Activated CD4-positive, alpha-beta T cell treated with anti-CD3 and anti-CD28 coated beads for 36 hours (primary cell): ENCODE data around the gene PRM1. TPM values are rescaled to one million over a fixed set of nuclear protein-coding genes. Genes with fewer than 3 reads are reported as not detected.
"Not testable (repeated sequence)": the region's sequence is repeated elsewhere in the genome, so short reads cannot be mapped to it uniquely, and the experiment has no call there.

Experiments
- ATAC-seq: fragments of 200-7000 bp; cut with Tn5 transposase; one replicate; pipeline ENCODE4 v1.10.0; 2021; ENCODE audit warnings: mild to moderate bottlenecking, moderate library complexity
- CTCF ChIA-PET: fragments of 350-600 bp; sonication (Branson Sonifier 250); formaldehyde crosslinking; loops from one replicate; lab custom pipeline; 2021; ENCODE audit warnings: antibody characterized with exemption; lab: Charles Lee
- POLR2A ChIA-PET: fragments of 350-600 bp; sonication (Branson Sonifier 250); formaldehyde crosslinking; loops from one replicate; lab custom pipeline; 2021; ENCODE audit warnings: antibody characterized with exemption, inconsistent platforms; lab: Charles Lee
- DNase-seq: peaks from one replicate; pipeline ENCODE4 v3.0.0-alpha.2; 2020
- H3K27ac Mint-ChIP-seq: one replicate; pipeline ENCODE4 v1.8.0; 2021; ENCODE audit warnings: mixed read lengths
- H3K27me3 Mint-ChIP-seq: one replicate; pipeline ENCODE4 v1.8.0; 2021; ENCODE audit warnings: mixed read lengths
- H3K36me3 Mint-ChIP-seq: one replicate; pipeline ENCODE4 v1.8.0; 2021; ENCODE audit warnings: low read depth, mixed read lengths
- H3K4me1 Mint-ChIP-seq: one replicate; pipeline ENCODE4 v1.8.0; 2021; ENCODE audit warnings: mixed read lengths
- H3K4me3 Mint-ChIP-seq: one replicate; pipeline ENCODE4 v1.8.0; 2021; ENCODE audit warnings: mild to moderate bottlenecking, moderate library complexity, mixed read lengths
- H3K9me3 Mint-ChIP-seq: one replicate; pipeline ENCODE4 v1.8.0; 2021; ENCODE audit warnings: low read depth, mixed read lengths
- intact Hi-C, 2 experiments: fragments of 100-400 bp; cut with DNase I in 1 of 2; cut with micrococcal nuclease in 1 of 2; formaldehyde crosslinking; loops; one replicate each; pipeline versions ENCODE4 v1.14.2 to v1.15.1; 2022 to 2024; cut with DNase I, micrococcal nuclease
- total RNA-seq, 2 experiments: library from RNA; stranded (reverse); gene quantifications; one replicate each; pipeline ENCODE4 v1.2.3, GENCODE V29; 2021

PRM1 gene
- total RNA-seq, 2 experiments from 2014 or later = not detected

DNA sequence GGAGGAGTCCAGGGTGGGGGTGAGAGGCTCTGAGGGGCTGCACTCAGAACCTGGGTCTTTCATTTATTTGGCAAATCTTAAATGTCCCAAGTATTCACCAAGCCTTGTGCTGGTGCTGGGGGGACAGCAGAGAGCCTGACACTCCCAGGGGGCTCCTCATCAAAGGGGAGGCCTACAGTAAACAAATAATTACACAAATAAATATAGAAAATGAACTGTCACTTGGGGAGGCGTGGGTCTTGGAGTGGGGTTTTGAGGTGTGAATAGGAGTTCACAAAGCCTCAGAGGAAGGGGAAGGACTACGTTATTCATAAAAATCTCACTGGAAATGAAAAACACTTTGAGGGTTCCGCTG is 15.2 kb upstream of the PRM1 start:
- Mint-ChIP-seq H3K9me3 (no peaks in the 10 kb centered on the region), H3K4me3 (no peak overlapping the region), H3K27ac (peak overlapping the region; percentile 78), H3K36me3 (no peaks in the 10 kb centered on the region), H3K4me1 (peaks cover 28% of the 10 kb centered on the region), H3K27me3 (no peaks in the 10 kb centered on the region)
- ChIA-PET CTCF (interaction anchor here (0.6 to 1.8 kb wide), 2 partner anchors 111 to 330 kb away, joined by 4 to 6 read pairs; no protein-coding TSS in a partner anchor), POLR2A (interaction anchor here (0.6 kb wide), 1 partner anchor 33 kb away, joined by 3 read pairs; no protein-coding TSS in a partner anchor)
- intact Hi-C loops = loop anchor here (2.0 to 5.0 kb wide), 3 partner anchors 32 to 56 kb away; partner anchors contain the start of gene SOCS1 (in 1 of the 2)
- DNase-seq (no peak), ATAC-seq (no peak)

- Mint-ChIP-seq H3K27me3 (no peaks in the 10 kb centered on the region), H3K4me3 (no peak overlapping the region), H3K9me3 (no peaks in the 10 kb centered on the region), H3K27ac (no peak overlapping the region), H3K4me1 (peaks cover 28% of the 10 kb centered on the region), H3K36me3 (no peaks in the 10 kb centered on the region)
- DNase-seq = no peak
- CTCF ChIA-PET = no interaction called here
- ATAC-seq = no peak
- POLR2A ChIA-PET = no interaction called here
- intact Hi-C loops = loop anchor here (2.0 to 5.0 kb wide), 3 partner anchors 31 to 57 kb away; partner anchors contain the start of gene SOCS1 (in 1 of the 2)
Measured at GRCh38 chr16:11295672-11296071, 14.5 kb upstream of the PRM1 start.

GRCh38 chr16:11292076-11292748 is 11.1 kb upstream of the PRM1 start:
- H3K4me3 Mint-ChIP-seq = no peak overlapping the region
- intact Hi-C loops = no loop called here
- CTCF ChIA-PET = interaction anchor here (0.7 to 1.1 kb wide), 2 partner anchors 35 to 36 kb away, joined by 3 read pairs; partner anchors contain the start of gene SOCS1
- peaks cover 12% of the 10 kb centered on the region for H3K4me1 Mint-ChIP-seq
- no peak overlapping the region for H3K27ac Mint-ChIP-seq
- DNase-seq (no peak), ATAC-seq (no peak)
- no peaks in the 10 kb centered on the region for H3K9me3 Mint-ChIP-seq
- H3K27me3 Mint-ChIP-seq = peaks cover 2% of the 10 kb centered on the region
- POLR2A ChIA-PET = interaction anchor here (0.6 kb wide), 1 partner anchor 28 kb away, joined by 3 read pairs; no protein-coding TSS in a partner anchor
- H3K36me3 Mint-ChIP-seq = no peaks in the 10 kb centered on the region

DNA sequence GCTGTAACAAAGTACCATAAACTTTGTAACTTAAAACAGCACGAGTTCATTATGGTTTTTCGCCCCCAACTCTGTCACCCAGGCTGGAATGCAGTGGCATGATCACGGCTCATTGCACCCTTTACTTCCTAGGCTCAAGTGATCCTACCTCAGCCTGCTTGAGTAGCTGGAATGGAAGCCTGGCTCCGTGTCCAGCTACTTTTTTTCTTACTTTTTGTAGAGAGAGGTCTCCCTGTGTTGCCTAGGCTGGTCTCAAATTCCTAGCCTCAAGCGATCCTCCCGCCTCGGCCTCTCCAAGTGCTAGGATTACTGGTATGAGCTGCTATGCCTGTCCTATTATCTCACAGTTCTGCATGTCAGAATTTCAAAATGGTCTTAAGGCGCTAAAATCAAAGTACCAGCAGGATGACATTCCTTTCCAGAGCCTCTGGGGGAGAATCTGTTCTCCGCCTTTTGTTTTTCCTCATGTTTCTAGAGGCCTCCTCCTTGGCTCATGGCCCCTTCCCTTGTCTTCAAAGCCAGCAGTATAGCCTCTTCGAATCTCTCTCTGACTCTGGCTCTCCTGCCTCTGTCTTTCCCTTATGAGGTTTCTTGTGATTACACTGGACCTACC is 10.1 kb upstream of the PRM1 start:
- Mint-ChIP-seq H3K9me3 (no peaks in the 10 kb centered on the region), H3K4me1 (peaks cover 11% of the 10 kb centered on the region), H3K36me3 (no peaks in the 10 kb centered on the region), H3K4me3 (no peak overlapping the region), H3K27ac (no peak overlapping the region), H3K27me3 (peaks cover 2% of the 10 kb centered on the region)
- POLR2A ChIA-PET = no interaction called here
- CTCF ChIA-PET = interaction anchor here (0.9 to 1.1 kb wide), 2 partner anchors 12 to 35 kb away, joined by 3 read pairs; partner anchors contain the start of gene SOCS1
- intact Hi-C loops = no loop called here
- DNase-seq (no peak), ATAC-seq (no peak)

DNA sequence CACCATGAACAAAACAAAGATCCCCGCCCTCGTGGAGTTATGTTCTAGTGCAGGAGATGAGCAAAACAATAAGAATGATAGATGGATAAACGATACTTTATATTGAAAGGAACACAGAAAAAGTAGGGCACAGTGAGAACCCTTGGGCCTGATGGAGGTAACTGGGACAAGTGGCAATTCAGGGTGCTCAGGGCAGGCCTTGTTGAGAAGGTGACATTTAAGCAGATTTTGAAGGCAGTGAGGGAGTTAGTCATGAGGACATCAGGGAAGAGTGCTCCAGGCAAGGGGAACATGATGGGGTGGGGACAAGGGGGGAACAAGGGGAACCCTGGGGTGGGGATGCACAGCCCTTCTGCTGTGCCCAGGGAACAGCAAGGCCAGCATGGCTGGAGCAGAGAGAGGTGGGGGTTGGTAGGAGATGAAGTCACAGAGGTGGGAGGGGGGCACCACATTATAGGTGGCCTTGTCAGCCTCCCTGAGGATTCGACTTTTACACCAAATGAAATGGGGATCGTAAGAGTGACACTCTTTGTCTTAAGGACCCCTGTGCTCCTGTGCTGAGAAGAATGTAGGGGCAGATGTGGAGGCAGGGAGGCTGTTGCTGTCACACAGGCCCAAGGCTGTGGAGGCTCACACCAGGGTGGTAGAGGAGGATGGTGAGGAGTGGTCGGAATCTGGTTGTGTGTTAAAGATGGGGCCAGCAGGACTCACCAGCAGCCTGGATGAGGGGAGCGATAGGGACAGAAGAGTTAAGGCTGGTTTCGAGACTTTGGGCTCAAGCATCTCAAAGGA is 9.2 kb upstream of the PRM1 start:
- no peak for ATAC-seq
- no peak overlapping the region for H3K27ac Mint-ChIP-seq
- intact Hi-C loops = no loop called here
- peaks cover 2% of the 10 kb centered on the region for H3K27me3 Mint-ChIP-seq
- H3K36me3 Mint-ChIP-seq = no peaks in the 10 kb centered on the region
- H3K9me3 Mint-ChIP-seq = no peaks in the 10 kb centered on the region
- ChIA-PET POLR2A (no interaction called here), CTCF (no interaction called here)
- H3K4me1 Mint-ChIP-seq = peaks cover 20% of the 10 kb centered on the region
- no peak for DNase-seq
- no peak overlapping the region for H3K4me3 Mint-ChIP-seq

GRCh38 chr16:11289696-11290095 is 8.6 kb upstream of the PRM1 start:
- H3K27ac Mint-ChIP-seq, ATAC-seq, H3K36me3 Mint-ChIP-seq, intact Hi-C loops, H3K27me3 Mint-ChIP-seq, POLR2A ChIA-PET, H3K9me3 Mint-ChIP-seq, DNase-seq, CTCF ChIA-PET, H3K4me3 Mint-ChIP-seq: not testable (repeated sequence)
- peaks cover 22% of the 10 kb centered on the region for H3K4me1 Mint-ChIP-seq

DNA sequence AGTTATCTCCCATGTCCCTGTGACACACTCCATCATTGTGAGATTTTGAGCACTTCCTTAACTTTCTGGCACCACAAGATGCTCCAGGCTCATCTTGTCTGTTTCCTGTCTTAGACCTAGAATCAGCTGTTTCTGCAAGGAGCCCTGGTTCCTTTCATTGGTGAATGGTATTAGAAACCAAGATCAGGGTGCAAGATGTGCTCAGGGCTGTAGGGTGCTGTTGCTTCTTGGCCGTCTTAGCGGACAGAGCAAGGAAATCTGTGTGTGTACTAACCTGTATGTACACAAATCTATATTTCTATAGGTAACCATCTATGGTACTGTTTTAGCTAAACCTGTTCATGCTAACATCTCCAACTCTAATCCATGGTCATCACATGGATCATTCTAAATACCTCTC is 8.1 kb upstream of the PRM1 start:
- Mint-ChIP-seq H3K4me3 (no peak overlapping the region), H3K4me1 (peaks cover 22% of the 10 kb centered on the region), H3K27ac (no peak overlapping the region), H3K9me3 (no peaks in the 10 kb centered on the region), H3K36me3 (no peaks in the 10 kb centered on the region), H3K27me3 (peaks cover 2% of the 10 kb centered on the region)
- ChIA-PET CTCF (no interaction called here), POLR2A (no interaction called here)
- intact Hi-C loops = no loop called here
- no peak for ATAC-seq
- DNase-seq = no peak

DNA sequence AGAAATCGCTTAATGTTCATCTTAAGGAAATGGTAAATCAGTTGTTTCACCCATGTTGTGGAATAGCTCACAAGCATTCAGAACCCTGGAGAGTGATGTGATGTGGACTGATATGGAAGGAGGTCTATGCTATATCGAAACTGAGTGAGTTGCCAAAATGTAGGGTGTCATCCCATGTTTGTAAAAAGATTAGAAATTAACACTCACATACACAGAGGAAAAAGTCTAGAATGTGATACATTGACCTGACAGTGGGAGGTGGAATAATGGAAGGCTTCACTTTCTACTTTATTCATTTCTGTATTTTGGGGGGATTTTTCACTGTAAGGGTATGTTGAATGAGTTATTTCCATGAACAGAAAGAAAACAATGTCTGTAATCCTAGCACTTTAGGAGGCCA is 4.7 kb upstream of the PRM1 start:
- Mint-ChIP-seq H3K9me3 (no peaks in the 10 kb centered on the region), H3K4me1 (peaks cover 22% of the 10 kb centered on the region), H3K36me3 (no peaks in the 10 kb centered on the region), H3K27me3 (peaks cover 2% of the 10 kb centered on the region), H3K4me3 (no peak overlapping the region), H3K27ac (peak overlapping the region; percentile 1)
- ChIA-PET CTCF (interaction anchor here (0.7 kb wide), 1 partner anchor 68 kb away, joined by 3 read pairs; no protein-coding TSS in a partner anchor), POLR2A (no interaction called here)
- DNase-seq = no peak
- peak; percentile 85 for ATAC-seq
- intact Hi-C loops = no loop called here

DNA sequence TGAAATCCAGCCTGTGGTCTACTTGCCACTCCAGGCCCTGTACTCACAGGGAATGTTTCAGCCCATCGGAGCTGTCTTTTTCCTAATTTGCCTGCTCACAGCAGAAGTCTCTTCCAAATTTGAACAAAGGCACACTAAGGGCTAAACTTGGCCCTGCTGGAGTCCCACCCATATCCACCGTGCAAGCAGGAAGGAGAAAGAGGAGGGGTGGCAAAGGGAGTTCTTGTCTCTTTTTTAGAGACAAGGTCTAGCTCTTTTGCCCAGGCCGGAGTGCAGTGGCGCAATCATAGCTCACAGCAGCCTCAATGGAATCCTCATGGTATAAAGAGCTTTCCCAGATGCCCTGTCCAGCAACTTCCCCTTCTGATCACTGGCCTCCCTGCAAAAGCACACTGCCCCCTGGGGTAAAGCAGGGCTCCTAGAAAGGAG is 2.7 kb upstream of the PRM1 start:
- Mint-ChIP-seq H3K4me3 (no peak overlapping the region), H3K4me1 (peaks cover 22% of the 10 kb centered on the region), H3K9me3 (no peaks in the 10 kb centered on the region), H3K27ac (no peak overlapping the region), H3K27me3 (no peaks in the 10 kb centered on the region), H3K36me3 (no peaks in the 10 kb centered on the region)
- ChIA-PET CTCF (interaction anchor here (0.8 to 1.8 kb wide), 3 partner anchors 88 to 320 kb away, joined by 3 to 6 read pairs (median 5); no protein-coding TSS in a partner anchor), POLR2A (no interaction called here)
- intact Hi-C loops = no loop called here
- DNase-seq (no peak), ATAC-seq (no peak)

- Mint-ChIP-seq H3K27me3 (no peaks in the 10 kb centered on the region), H3K4me3 (no peak overlapping the region), H3K27ac (no peak overlapping the region), H3K36me3 (no peaks in the 10 kb centered on the region), H3K9me3 (no peaks in the 10 kb centered on the region), H3K4me1 (no peaks in the 10 kb centered on the region)
- DNase-seq = no peak
- CTCF ChIA-PET = interaction anchor here (0.6 to 0.7 kb wide), 2 partner anchors 311 to 343 kb away, joined by 3 read pairs; no protein-coding TSS in a partner anchor
- intact Hi-C loops = no loop called here
- ATAC-seq = peak; percentile 23
- POLR2A ChIA-PET = no interaction called here
Measured at GRCh38 chr16:11278681-11279628, 2.2 kb downstream of the PRM1 start.
